ENCODE results near the gene HPS1.

DNA sequence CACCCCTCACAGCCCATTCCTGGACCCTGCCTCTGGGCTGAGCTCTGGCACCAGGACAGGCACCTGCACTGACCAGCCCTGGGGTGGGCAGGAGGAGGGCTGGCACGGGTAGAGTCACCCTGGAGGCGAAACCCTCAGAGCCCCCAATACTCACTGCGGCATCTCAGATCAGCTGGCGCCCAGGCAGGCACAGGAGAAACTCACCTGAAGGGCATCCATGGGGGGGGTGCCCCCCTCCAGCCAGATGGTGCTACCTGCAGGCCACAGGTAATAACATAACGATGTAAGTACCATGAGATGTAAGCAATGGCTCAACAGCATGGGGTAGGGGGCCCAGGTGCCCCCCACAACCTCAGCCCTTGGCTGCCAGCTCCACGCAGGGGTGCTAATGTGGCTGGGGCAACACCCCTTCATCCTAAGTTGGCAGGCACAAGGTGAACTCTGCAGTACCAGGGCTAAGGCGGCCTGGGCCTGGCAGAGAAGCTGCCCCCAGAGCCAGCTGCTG is 19.7 kb downstream of the HPS1 start:
- TF ChIP-seq CTCF (IDR thresholded peaks at IDR 0.05) (no peak), EP300 (IDR thresholded peaks at IDR 0.05) (no peak), POLR2A (IDR thresholded peaks at IDR 0.05) (no peak), POLR2AphosphoS5 (IDR thresholded peaks at IDR 0.05) (no peak)
